SJSA1 (cell line): Measurements from ENCODE around the gene IL10RA. TPM values are rescaled to one million over a fixed set of nuclear protein-coding genes. Genes with fewer than 3 reads are reported as not detected.
"Not testable (repeated sequence)": the region's sequence is repeated elsewhere in the genome, so short reads cannot be mapped to it uniquely, and the experiment has no call there.

Source experiments
- DNase-seq, 2 experiments: peaks; one replicate each; pipeline ENCODE4 v3.0.0-alpha.2; 2015 to 2020; ENCODE audit warnings: low spot score in 2 of 2, low read depth in 1 of 2
- H3K27ac ChIP-seq: fragments of 250-450 bp; sonication (Bioruptor Pico); 2 replicates; pipeline ENCODE4 v1.5.1; 2020; ENCODE audit warnings: mild to moderate bottlenecking, moderate library complexity
- H3K27me3 ChIP-seq: fragments of 250-450 bp; sonication (Bioruptor Pico); replicated peaks from 2 replicates; pipeline ENCODE4 v1.5.1; 2020; ENCODE audit warnings: mild to moderate bottlenecking, moderate library complexity
- H3K36me3 ChIP-seq: fragments of 250-450 bp; sonication (Bioruptor Pico); 2 replicates; pipeline ENCODE4 v1.5.1; 2020; ENCODE audit warnings: mild to moderate bottlenecking
- H3K4me1 ChIP-seq: fragments of 250-450 bp; sonication (Bioruptor Pico); replicated peaks from 2 replicates; pipeline ENCODE4 v1.6.1; 2021; ENCODE audit warnings: mild to moderate bottlenecking
- H3K4me3 ChIP-seq: fragments of 250-450 bp; sonication (Bioruptor Pico); 2 replicates; pipeline ENCODE4 v1.5.1; 2020; ENCODE audit warnings: mild to moderate bottlenecking
- H3K9me3 ChIP-seq: fragments of 250-450 bp; sonication (Bioruptor Pico); replicated peaks from 2 replicates; pipeline ENCODE4 v1.5.1; 2020; ENCODE audit warnings: mild to moderate bottlenecking
- total RNA-seq: library from RNA; depleted of rRNA; stranded (reverse); fragments of >200 nt; shearing (Covaris generic); gene quantifications from 2 replicates; pipeline ENCODE4 v1.2.3, GENCODE V29; 2014

The IL10RA gene
- total RNA-seq, 1 experiment from 2014 or later = not detected

- H3K4me1 ChIP-seq = no peaks in the 10 kb centered on the region
- H3K27me3 ChIP-seq = no peaks in the 10 kb centered on the region
Observed at GRCh38 chr11:118001494-118001971, 15.3 kb downstream of the IL10RA start.

DNA sequence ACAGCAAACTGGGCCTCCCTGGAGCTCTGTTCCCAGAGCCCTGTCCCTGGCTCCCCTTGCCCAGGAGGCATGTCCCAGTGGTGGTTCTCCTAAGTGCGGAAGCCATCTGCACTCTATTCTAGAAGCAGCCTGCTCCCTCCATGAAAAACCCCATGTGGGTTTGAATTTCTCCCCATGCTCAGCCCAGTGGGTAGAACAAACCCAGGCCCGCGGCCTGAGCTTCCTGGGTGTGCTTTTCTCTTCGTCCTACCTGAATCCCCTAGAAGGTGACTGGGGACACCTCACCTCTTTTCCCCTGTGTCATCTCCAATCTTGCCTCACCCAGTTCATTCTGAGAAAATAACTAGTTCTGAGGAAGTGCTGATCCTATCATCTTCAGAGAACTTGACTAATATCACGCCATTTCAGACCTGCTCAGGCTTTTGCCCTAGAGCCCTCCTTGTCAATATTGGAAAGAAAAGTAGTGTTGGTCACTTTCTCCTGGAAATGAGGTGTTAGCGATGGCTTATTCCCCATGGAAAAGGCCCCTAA, 15.9 kb downstream of the IL10RA start:
- no peak for DNase-seq
- H3K9me3 ChIP-seq = no peaks in the 10 kb centered on the region

More at GRCh38 chr11:118001494-118001971, 15.3 kb downstream of the IL10RA start:
- H3K9me3 ChIP-seq = no peaks in the 10 kb centered on the region
- no peaks in the 10 kb centered on the region for H3K36me3 ChIP-seq
- no peak overlapping the region for H3K27ac ChIP-seq
- H3K4me3 ChIP-seq = no peak overlapping the region
- DNase-seq = no peak

DNA sequence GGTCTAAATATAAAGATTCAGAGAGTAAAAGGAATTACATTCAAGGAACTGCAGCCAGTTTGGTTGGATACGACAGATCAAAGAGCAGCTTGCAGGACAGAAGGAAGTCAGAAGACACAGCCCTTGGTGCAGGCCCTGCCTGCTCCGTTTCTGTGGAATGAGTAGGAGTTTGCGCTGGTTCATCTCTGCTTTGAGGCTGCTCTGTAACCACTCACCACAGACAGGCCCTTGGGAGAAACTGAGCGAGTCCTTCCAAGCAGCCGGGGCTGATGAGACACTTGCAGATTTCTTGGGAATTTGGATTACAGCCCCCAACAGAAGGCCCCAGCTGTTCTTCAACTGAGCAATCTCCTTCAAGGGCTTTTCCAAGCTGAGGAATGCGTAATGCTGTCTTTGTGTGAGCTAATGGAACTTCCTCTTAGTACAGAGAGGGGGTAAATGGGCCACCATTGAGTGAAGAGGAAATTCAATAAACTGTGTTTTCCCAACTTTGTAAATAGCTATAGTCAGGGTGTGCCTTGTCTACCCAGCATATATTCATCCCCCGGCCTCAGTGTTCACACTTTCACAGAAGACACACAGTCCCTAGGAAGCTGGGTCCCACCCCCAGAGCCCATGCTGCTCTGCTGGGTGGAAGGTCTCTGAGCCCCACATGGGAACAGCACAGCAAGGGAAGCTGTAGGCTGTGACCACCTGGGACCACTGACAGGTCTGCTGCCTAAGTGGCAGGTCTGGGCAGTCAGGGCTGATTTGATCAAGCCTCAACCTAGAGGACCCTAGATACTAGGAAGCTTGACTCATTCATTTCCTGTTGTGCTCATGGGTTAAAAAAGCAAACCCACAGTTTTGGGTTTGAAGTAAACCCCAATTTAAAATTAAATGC, 16.6 kb downstream of the IL10RA start:
- Histone ChIP-seq H3K27ac (no peak overlapping the region), H3K27me3 (no peaks in the 10 kb centered on the region), H3K4me3 (no peak overlapping the region), H3K9me3 (no peaks in the 10 kb centered on the region), H3K36me3 (no peaks in the 10 kb centered on the region), H3K4me1 (no peaks in the 10 kb centered on the region)
- DNase-seq = no peak

More for the DNA sequence above, 15.9 kb downstream of the IL10RA start:
- Histone ChIP-seq H3K4me1 (no peaks in the 10 kb centered on the region), H3K4me3 (no peak overlapping the region), H3K27me3 (no peaks in the 10 kb centered on the region), H3K36me3 (no peaks in the 10 kb centered on the region), H3K27ac (no peak overlapping the region)

DNA sequence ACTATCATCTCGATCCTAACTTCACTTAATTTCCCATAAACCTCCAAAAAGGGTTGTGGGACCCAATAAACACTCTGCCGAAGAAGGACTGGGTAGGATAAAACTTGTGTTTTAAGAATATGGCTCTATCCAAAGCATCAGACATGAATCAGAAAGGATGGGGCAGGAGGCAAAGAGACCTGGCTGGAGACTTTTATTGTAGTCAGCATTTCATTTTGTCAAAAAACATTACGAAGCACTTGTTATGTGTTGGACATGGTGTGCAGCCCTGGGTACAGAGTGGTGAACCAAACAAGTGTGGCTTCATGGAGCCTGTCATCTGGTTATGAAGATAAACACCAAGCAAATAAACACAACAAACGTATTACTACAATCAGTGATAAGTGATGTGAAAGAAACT, 17.3 kb downstream of the IL10RA start:
- Histone ChIP-seq H3K9me3 (no peaks in the 10 kb centered on the region), H3K36me3 (no peaks in the 10 kb centered on the region), H3K27ac (no peak overlapping the region), H3K4me3 (no peak overlapping the region), H3K4me1 (no peaks in the 10 kb centered on the region), H3K27me3 (no peaks in the 10 kb centered on the region)
- no peak for DNase-seq

GRCh38 chr11:118004543-118005223, 18.5 kb downstream of the IL10RA start:
- Histone ChIP-seq H3K27ac (no peak overlapping the region), H3K9me3 (no peaks in the 10 kb centered on the region), H3K27me3 (no peaks in the 10 kb centered on the region), H3K36me3 (no peaks in the 10 kb centered on the region), H3K4me1 (no peaks in the 10 kb centered on the region), H3K4me3 (no peak overlapping the region)
- DNase-seq = no peak

DNA sequence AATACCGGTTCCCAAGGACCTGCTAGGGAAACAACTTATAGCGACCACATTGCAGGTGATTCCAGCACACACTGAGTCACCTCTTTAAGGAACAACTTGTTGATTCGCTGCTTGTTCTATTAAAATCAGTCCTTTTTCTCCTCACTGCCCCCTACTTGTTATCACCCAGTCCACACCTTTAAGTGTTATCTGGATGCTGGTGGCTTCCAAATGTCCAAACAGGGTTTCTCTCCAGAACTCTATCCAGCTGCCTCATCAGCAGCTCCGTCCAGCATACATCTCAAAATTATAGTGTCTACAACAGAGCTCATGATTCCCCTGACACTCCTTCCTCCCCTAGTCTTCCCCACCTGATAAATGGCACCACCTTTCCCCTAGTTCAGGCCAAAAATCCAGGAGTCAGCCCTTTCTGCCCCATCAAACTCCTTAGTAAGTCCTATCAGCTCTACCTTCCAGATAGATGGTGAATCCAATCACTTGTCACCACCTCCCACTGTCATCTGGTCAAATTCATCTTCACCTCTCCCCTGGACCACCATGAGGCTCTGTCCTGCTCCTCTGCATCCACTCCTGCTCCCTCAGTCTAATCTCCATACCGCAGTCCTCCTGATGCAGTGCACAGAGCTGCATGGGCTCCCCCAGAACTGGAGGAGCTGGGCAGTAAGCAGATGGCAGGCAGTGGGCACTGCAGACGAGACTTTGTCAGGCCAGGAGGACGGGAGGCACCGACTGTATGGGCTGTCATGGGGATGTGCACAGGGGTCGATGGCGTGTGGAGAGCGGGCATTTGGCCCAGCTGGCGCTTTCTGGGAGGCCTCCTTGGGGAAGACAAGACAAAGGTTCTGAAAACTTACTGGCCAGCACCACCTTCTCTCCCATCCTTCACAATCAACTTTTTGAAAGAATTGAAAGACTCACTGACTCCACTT, 19.3 kb downstream of the IL10RA start:
- no peak for DNase-seq
- H3K27ac ChIP-seq = no peak overlapping the region
- H3K4me1 ChIP-seq = no peaks in the 10 kb centered on the region
- H3K27me3 ChIP-seq = no peaks in the 10 kb centered on the region
- no peaks in the 10 kb centered on the region for H3K36me3 ChIP-seq
- no peaks in the 10 kb centered on the region for H3K9me3 ChIP-seq
- H3K4me3 ChIP-seq = no peak overlapping the region

- H3K36me3 ChIP-seq = no peaks in the 10 kb centered on the region
- no peak overlapping the region for H3K4me3 ChIP-seq
- H3K27me3 ChIP-seq = no peaks in the 10 kb centered on the region
- H3K9me3 ChIP-seq = no peaks in the 10 kb centered on the region
- no peak for DNase-seq
- no peaks in the 10 kb centered on the region for H3K4me1 ChIP-seq
- no peak overlapping the region for H3K27ac ChIP-seq
Observed at GRCh38 chr11:118006153-118006534, 19.9 kb downstream of the IL10RA start.

DNA sequence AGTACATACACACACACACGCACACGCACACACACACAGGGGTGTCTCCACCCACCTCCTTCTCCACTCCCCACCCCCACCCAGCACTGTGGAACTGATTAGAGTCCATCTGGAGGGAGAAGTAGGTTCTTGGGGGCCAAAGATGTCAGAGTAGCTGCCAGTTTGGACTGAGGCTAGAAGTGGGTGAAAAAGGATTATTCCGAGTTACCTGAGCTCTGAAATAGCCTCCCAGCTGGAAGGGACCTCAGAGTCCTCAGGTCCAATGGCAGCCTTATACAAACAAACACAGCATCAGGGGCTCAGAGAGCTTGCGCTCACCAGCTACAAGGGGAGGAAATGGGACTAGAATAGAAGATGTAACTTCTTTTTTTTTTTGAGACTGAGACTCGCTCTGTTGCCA, 20.8 kb downstream of the IL10RA start:
- H3K27me3 ChIP-seq = no peaks in the 10 kb centered on the region

DNA sequence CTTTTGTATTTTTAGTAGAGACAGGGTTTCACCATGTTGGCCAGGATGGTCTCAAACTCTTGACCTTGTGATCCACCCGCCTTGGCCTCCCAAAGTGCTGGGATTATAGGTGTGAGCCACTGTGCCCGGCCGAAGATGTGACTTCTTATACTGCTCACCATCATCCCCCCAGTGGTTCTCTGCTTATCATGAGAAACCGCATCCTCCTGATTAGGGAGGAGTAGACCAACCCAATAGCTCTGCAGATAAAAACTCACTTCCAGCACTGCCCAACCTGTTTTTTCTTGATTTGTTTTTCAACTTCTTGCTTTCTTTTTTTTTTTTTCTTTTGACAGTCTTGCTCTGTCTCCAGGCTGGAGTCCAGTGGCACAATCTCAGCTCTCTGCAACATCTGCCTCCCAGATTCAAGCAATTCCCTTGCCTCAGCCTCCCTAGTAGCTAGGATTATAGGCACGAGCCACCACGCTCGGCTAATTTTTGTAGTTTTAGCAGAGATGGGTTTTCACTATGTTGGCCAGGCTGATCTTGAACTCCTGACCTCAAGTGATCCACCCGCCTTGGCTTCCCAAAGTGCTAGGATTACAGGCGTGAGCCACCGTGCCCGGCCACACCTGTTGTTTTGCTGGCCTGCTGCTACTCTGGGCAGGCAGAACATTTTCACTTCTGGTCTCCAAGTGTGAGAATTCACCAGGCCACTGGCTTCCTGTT, 21.5 kb downstream of the IL10RA start:
- not testable (repeated sequence) for H3K9me3 ChIP-seq, H3K27me3 ChIP-seq, H3K27ac ChIP-seq, H3K36me3 ChIP-seq, DNase-seq, H3K4me1 ChIP-seq, H3K4me3 ChIP-seq

More for the DNA sequence above, 20.8 kb downstream of the IL10RA start:
- Histone ChIP-seq H3K4me1 (no peaks in the 10 kb centered on the region), H3K9me3 (no peaks in the 10 kb centered on the region), H3K27ac (no peak overlapping the region), H3K36me3 (no peaks in the 10 kb centered on the region), H3K4me3 (no peak overlapping the region)
- no peak for DNase-seq

DNA sequence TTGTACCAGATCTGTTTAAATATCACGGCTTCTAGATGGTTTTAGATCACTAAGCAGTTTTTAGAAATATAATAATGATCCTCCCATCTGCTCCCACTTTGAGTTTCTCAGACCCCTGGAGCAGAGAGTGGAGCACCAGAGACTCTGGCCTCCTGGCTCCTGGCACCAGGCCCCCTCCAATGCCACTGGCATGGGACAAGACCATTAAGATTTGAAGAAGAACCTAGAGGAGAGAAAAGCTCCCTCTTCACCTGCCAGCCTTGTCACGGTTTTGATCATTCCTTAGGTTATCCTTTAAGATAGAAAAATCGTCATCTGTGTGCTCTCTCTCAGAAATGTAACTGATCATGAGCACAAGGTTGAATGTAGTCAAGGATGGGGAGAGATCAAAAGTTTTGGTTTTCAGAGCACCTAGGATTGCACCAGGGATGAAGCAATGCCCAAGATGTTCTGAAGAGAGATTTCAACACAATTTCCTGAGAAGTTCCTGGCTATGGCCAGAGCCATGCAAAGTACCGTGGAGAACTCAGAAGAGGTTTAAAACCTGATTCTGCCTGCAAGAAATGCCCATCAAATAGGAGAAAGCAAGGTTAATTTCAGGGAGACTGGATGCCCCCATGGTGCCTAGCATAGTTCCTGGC, 22.2 kb downstream of the IL10RA start:
- Histone ChIP-seq H3K9me3 (no peaks in the 10 kb centered on the region), H3K27ac (no peak overlapping the region), H3K4me3 (no peak overlapping the region), H3K27me3 (no peaks in the 10 kb centered on the region), H3K4me1 (no peaks in the 10 kb centered on the region), H3K36me3 (no peaks in the 10 kb centered on the region)
- DNase-seq = no peak

GRCh38 chr11:118009864-118010737, 23.9 kb downstream of the IL10RA start:
- DNase-seq = no peak
- no peaks in the 10 kb centered on the region for H3K36me3 ChIP-seq
- H3K27me3 ChIP-seq = no peaks in the 10 kb centered on the region
- no peaks in the 10 kb centered on the region for H3K4me1 ChIP-seq
- no peak overlapping the region for H3K4me3 ChIP-seq
- no peak overlapping the region for H3K27ac ChIP-seq
- H3K9me3 ChIP-seq = no peaks in the 10 kb centered on the region
